Liver (tissue), 3 donors: ENCODE data around the gene NECAB2.

Experiments
- EGR1 ChIP-seq, 2 donors: IDR thresholded peaks; 2 replicates each; pipeline ENCODE4 v1.6.1; 2016 to 2018; ENCODE audit warnings: antibody characterized with exemption in 2 of 2, low read depth in 2 of 2
- GABPA ChIP-seq, 2 donors: IDR thresholded peaks in 1 of 2; conservative IDR thresholded peaks in 1 of 2; 2 replicates each; pipeline ENCODE4 v1.6.1; 2016; ENCODE audit warnings: antibody characterized with exemption in 2 of 2, mild to moderate bottlenecking in 1 of 2, moderate library complexity in 1 of 2
- HNF4A ChIP-seq, 2 donors: conservative IDR thresholded peaks; 2 replicates each; pipeline ENCODE4 v1.6.1; 2016; ENCODE audit warnings: antibody characterized with exemption in 2 of 2, mild to moderate bottlenecking in 2 of 2
- JUND ChIP-seq, 2 donors: IDR thresholded peaks; 2 replicates each; pipeline ENCODE4 v1.6.1; 2016; ENCODE audit warnings: antibody characterized with exemption in 2 of 2
- NR2F2 ChIP-seq: IDR thresholded peaks from 2 replicates; pipeline ENCODE4 v1.6.1; 2016; ENCODE audit warnings: antibody characterized with exemption
- RAD21 ChIP-seq, 2 donors: IDR thresholded peaks; 2 replicates each; pipeline ENCODE4 v1.6.1; 2016; ENCODE audit warnings: antibody characterized with exemption in 2 of 2, mild to moderate bottlenecking in 2 of 2
- RXRA ChIP-seq, 2 donors: IDR thresholded peaks; 2 replicates each; pipeline ENCODE4 v1.6.1; 2017 to 2018; ENCODE audit warnings: antibody characterized with exemption in 2 of 2, mild to moderate bottlenecking in 1 of 2
- SP1 ChIP-seq: IDR thresholded peaks from 2 replicates; pipeline ENCODE4 v1.6.1; 2018; ENCODE audit warnings: antibody characterized with exemption, mild to moderate bottlenecking
- TAF1 ChIP-seq: conservative IDR thresholded peaks from 2 replicates; pipeline ENCODE4 v1.6.1; 2016; ENCODE audit warnings: antibody characterized with exemption, mild to moderate bottlenecking
- YY1 ChIP-seq: IDR thresholded peaks from 2 replicates; pipeline ENCODE4 v1.6.1; 2016; ENCODE audit warnings: antibody characterized with exemption, mild to moderate bottlenecking
- TF ChIP-seq, protein P1 (sequence below): fragments of 150-350 bp; IDR thresholded peaks from 2 replicates; pipeline ENCODE4 v1.5.1; 2017; ENCODE audit warnings: improper control_type of control experiment, low read depth, low read length; ENCODE audit not compliant: missing input control
- TF ChIP-seq, protein P2 (sequence below): IDR thresholded peaks from 2 replicates; pipeline ENCODE4 v1.6.1; 2016; ENCODE audit warnings: antibody characterized with exemption
- TF ChIP-seq, protein P3 (sequence below): IDR thresholded peaks from 2 replicates; pipeline ENCODE4 v1.6.1; 2016; ENCODE audit warnings: antibody characterized with exemption, mild to moderate bottlenecking
- TF ChIP-seq, protein P4 (sequence below): IDR thresholded peaks from 2 replicates; pipeline ENCODE4 v1.6.1; 2016; ENCODE audit warnings: antibody characterized with exemption
- donor health status: healthy.
- donor health status: healthy.

DNA sequence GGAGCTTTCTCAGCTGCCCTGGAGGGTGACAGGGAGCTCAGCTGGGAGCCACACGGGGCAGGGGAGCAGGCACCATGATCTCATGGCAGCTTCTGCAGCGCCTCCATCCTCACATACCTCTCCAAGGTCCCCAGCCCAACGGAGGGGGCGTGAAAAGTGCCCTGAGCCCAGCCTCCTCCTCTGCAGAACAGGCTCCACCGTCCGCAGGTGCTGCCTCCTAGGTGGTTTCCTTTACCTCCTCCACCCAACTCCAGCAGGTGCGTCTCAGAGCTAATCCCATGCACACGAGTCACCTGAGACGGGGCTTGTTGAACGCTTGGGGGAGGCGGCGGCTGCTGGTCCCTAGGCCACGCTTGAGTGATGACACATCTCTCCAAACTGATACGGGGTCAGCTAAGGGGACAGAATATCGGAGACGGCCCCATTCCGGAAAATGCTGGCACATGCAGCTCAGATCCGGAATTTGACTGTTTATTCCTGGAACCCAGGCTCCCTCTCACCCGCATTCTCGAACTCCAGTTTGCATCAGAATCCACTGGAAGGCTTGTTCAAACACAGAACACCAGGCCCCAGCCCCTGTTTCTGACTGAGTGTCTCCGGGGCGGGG, 74.9 kb downstream of the NECAB2 start:
- TF ChIP-seq, protein P1, sequence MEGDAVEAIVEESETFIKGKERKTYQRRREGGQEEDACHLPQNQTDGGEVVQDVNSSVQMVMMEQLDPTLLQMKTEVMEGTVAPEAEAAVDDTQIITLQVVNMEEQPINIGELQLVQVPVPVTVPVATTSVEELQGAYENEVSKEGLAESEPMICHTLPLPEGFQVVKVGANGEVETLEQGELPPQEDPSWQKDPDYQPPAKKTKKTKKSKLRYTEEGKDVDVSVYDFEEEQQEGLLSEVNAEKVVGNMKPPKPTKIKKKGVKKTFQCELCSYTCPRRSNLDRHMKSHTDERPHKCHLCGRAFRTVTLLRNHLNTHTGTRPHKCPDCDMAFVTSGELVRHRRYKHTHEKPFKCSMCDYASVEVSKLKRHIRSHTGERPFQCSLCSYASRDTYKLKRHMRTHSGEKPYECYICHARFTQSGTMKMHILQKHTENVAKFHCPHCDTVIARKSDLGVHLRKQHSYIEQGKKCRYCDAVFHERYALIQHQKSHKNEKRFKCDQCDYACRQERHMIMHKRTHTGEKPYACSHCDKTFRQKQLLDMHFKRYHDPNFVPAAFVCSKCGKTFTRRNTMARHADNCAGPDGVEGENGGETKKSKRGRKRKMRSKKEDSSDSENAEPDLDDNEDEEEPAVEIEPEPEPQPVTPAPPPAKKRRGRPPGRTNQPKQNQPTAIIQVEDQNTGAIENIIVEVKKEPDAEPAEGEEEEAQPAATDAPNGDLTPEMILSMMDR = no peak
- TF ChIP-seq HNF4A (conservative IDR thresholded peaks at IDR 0.05) (no peak), TAF1 (no peak), EGR1 (IDR thresholded peaks at IDR 0.05; ENCODE audit: low read depth in 2 of 2) (no peak), RXRA (IDR thresholded peaks at IDR 0.05) (no peak), RAD21 (IDR thresholded peaks at IDR 0.05) (no peak), SP1 (no peak), NR2F2 (no peak), GABPA (IDR thresholded peaks at IDR 0.05 in 1 of 2, conservative IDR thresholded peaks at IDR 0.05 in 1 of 2) (no peak), YY1 (no peak), JUND (IDR thresholded peaks at IDR 0.05) (no peak)
- TF ChIP-seq, protein P2, sequence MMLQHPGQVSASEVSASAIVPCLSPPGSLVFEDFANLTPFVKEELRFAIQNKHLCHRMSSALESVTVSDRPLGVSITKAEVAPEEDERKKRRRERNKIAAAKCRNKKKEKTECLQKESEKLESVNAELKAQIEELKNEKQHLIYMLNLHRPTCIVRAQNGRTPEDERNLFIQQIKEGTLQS = no peak
- TF ChIP-seq, protein P3, sequence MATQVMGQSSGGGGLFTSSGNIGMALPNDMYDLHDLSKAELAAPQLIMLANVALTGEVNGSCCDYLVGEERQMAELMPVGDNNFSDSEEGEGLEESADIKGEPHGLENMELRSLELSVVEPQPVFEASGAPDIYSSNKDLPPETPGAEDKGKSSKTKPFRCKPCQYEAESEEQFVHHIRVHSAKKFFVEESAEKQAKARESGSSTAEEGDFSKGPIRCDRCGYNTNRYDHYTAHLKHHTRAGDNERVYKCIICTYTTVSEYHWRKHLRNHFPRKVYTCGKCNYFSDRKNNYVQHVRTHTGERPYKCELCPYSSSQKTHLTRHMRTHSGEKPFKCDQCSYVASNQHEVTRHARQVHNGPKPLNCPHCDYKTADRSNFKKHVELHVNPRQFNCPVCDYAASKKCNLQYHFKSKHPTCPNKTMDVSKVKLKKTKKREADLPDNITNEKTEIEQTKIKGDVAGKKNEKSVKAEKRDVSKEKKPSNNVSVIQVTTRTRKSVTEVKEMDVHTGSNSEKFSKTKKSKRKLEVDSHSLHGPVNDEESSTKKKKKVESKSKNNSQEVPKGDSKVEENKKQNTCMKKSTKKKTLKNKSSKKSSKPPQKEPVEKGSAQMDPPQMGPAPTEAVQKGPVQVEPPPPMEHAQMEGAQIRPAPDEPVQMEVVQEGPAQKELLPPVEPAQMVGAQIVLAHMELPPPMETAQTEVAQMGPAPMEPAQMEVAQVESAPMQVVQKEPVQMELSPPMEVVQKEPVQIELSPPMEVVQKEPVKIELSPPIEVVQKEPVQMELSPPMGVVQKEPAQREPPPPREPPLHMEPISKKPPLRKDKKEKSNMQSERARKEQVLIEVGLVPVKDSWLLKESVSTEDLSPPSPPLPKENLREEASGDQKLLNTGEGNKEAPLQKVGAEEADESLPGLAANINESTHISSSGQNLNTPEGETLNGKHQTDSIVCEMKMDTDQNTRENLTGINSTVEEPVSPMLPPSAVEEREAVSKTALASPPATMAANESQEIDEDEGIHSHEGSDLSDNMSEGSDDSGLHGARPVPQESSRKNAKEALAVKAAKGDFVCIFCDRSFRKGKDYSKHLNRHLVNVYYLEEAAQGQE = no peak
- TF ChIP-seq, protein P4, sequence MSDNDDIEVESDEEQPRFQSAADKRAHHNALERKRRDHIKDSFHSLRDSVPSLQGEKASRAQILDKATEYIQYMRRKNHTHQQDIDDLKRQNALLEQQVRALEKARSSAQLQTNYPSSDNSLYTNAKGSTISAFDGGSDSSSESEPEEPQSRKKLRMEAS = no peak
